MCF 10A (cell line): ENCODE data around the gene MAN1A1. TPM values are rescaled to one million over a fixed set of nuclear protein-coding genes. Genes with fewer than 3 reads are reported as not detected.

ENCODE experiments used
- BruUV-seq: library from RNA; stranded (reverse); fragments of 400-500 nt; replicated peaks from 2 replicates; lab custom pipeline; 2021; lab: Mats Ljungman, UMichigan
- CTCF ChIA-PET: fragments of 300-600 bp; sonication (Branson Sonifier 250); formaldehyde crosslinking; extraction: SDS; loops from one replicate; lab custom pipeline; 2021; ENCODE audit warnings: antibody characterized with exemption, inconsistent platforms; lab: Yijun Ruan, JAX
- POLR2A ChIA-PET: fragments of 300-600, 350-650 bp; sonication (Branson Sonifier 250); formaldehyde crosslinking; extraction: SDS; loops from one replicate; lab custom pipeline; 2020; ENCODE audit warnings: antibody characterized with exemption, inconsistent platforms; lab: Yijun Ruan, JAX
- DNase-seq: peaks from one replicate; pipeline ENCODE4 v3.0.0-alpha.2; 2018; ENCODE audit not compliant: unreplicated experiment
- H3K27ac Mint-ChIP-seq: one replicate; pipeline ENCODE4 v1.8.0; 2022; ENCODE audit warnings: mild to moderate bottlenecking, low read depth, mixed read lengths; ENCODE audit not compliant: unreplicated experiment
- H3K27me3 Mint-ChIP-seq: one replicate; pipeline ENCODE4 v1.8.0; 2022; ENCODE audit warnings: mixed read lengths; ENCODE audit not compliant: insufficient read depth, unreplicated experiment
- H3K36me3 Mint-ChIP-seq: one replicate; pipeline ENCODE4 v1.8.0; 2022; ENCODE audit warnings: mild to moderate bottlenecking, moderate library complexity, mixed read lengths; ENCODE audit not compliant: insufficient read depth, unreplicated experiment
- H3K4me1 Mint-ChIP-seq: one replicate; pipeline ENCODE4 v1.8.0; 2022; ENCODE audit warnings: mixed read lengths; ENCODE audit not compliant: insufficient read depth, unreplicated experiment
- H3K4me3 Mint-ChIP-seq: one replicate; pipeline ENCODE4 v1.8.0; 2022; ENCODE audit warnings: mild to moderate bottlenecking, moderate library complexity, mixed read lengths; ENCODE audit not compliant: unreplicated experiment
- H3K9me3 Mint-ChIP-seq: one replicate; pipeline ENCODE4 v1.8.0; 2022; ENCODE audit warnings: mixed read lengths; ENCODE audit not compliant: unreplicated experiment
- CTCF ChIP-seq: fragments of 200-600 bp; IDR thresholded peaks from one replicate; pipeline ENCODE4 v1.8.0; 2022; ENCODE audit warnings: antibody characterized with exemption, mild to moderate bottlenecking; ENCODE audit not compliant: unreplicated experiment
- intact Hi-C: fragments of 100-400 bp; cut with micrococcal nuclease; formaldehyde crosslinking; loops from 2 replicates; pipeline ENCODE4 v1.14.1; 2022
- total RNA-seq: library from RNA; stranded (reverse); gene quantifications from 2 replicates; pipeline ENCODE4 v1.2.3, GENCODE V29; 2022

The MAN1A1 gene
- total RNA-seq, 1 experiment from 2014 or later, result 1.3 TPM

- BruUV-seq, result no TSS peak
- ChIA-PET CTCF (no interaction called here), POLR2A (no interaction called here)
- Mint-ChIP-seq H3K4me3 (no peak overlapping the region), H3K4me1 (no peaks in the 10 kb centered on the region), H3K27ac (no peak overlapping the region), H3K36me3 (no peaks in the 10 kb centered on the region), H3K9me3 (no peaks in the 10 kb centered on the region), H3K27me3 (no peaks in the 10 kb centered on the region)
- no peak for TF ChIP-seq CTCF
- no peak for DNase-seq
- intact Hi-C loops, result no loop called here
Observed at GRCh38 chr6:119317007-119317406, 32.6 kb downstream of the MAN1A1 start.

DNA sequence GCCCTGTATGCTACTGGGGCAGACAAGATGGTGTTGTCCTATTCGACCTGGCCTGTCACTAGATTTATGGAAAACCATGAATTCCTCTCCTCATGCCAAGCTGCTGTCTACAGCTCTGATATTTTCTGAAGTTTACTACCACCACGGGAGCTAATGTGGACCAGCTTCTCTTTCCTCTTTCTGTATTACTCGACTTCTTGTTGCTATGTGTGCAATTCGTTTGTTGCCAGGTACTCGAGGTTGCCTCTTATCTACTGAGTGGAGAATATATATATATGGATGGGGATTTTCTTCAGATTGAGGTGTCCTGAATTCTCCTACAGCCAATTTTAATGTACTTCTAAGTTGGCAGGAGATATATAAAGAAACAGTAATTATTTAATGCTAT is 34.7 kb downstream of the MAN1A1 start:
- Mint-ChIP-seq H3K4me3 (no peak overlapping the region), H3K27ac (no peak overlapping the region), H3K36me3 (no peaks in the 10 kb centered on the region), H3K9me3 (no peaks in the 10 kb centered on the region), H3K27me3 (no peaks in the 10 kb centered on the region), H3K4me1 (no peaks in the 10 kb centered on the region)
- BruUV-seq, result no TSS peak
- ChIA-PET CTCF (interaction anchor here (0.6 kb wide), 1 partner anchor 29 kb away, joined by 3 read pairs; no protein-coding TSS in a partner anchor), POLR2A (interaction anchor here (0.6 kb wide), 1 partner anchor 10 kb away, joined by 3 read pairs; no protein-coding TSS in a partner anchor)
- no peak for DNase-seq
- intact Hi-C loops, result no loop called here
- TF ChIP-seq CTCF, result no peak

DNA sequence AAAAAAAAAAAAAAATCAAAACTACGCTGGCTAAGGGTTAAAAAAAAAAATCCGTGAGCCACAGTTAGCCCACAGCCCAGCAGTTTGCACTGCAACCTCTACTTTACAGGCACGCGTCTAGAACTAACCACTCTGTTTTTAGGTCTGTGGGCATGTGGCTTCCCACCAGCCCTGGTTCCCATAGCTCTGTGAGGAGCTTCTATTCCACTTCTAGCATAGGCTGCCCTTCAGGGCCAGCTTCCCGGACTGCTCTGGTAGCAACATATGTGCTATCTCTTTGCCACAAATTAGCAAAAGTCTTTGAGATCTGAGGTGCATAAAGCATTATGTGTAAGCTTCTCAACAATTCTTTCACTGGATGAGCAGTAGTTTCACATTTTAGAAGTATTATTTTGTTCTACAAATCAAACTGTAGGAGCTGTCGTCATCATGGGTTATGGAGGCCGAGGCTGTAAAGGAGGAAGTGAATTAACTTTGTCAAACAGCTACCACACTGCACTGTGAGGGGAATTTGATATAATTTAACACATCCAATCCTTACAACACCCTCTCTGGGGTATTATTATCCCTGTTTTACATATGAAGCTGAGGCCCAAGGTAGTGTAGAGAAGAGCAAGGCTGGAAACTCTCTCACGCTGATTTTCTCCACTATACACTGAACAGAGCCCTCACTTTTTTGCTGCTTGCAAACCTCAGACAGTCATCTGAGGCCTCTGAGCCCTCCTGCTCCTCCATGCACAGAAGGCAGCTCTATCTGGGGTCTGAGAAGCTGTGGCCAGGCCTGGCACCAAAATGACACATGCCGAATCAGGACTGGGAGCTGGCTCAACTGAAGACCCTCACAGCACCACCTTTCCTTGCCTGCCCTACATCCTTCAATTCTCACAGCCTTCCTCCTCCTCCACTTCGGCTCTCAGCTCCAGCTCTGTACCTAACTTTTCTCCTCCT is 35.4 kb downstream of the MAN1A1 start:
- BruUV-seq, result no TSS peak
- no peak overlapping the region for H3K4me3 Mint-ChIP-seq
- H3K36me3 Mint-ChIP-seq, result no peaks in the 10 kb centered on the region
- DNase-seq, result no peak
- no peaks in the 10 kb centered on the region for H3K9me3 Mint-ChIP-seq
- no peak overlapping the region for H3K27ac Mint-ChIP-seq
- intact Hi-C loops, result no loop called here
- no peak for TF ChIP-seq CTCF
- CTCF ChIA-PET, result interaction anchor here (0.6 to 1.1 kb wide), 4 partner anchors 8 to 540 kb away, joined by 3 read pairs; no protein-coding TSS in a partner anchor
- POLR2A ChIA-PET, result interaction anchor here (0.6 kb wide), 1 partner anchor 10 kb away, joined by 3 read pairs; no protein-coding TSS in a partner anchor
- H3K4me1 Mint-ChIP-seq, result no peaks in the 10 kb centered on the region
- H3K27me3 Mint-ChIP-seq, result no peaks in the 10 kb centered on the region

- intact Hi-C loops, result no loop called here
- no peak for TF ChIP-seq CTCF
- Mint-ChIP-seq H3K27ac (no peak overlapping the region), H3K27me3 (no peaks in the 10 kb centered on the region), H3K4me1 (peaks cover 2% of the 10 kb centered on the region), H3K9me3 (no peaks in the 10 kb centered on the region), H3K4me3 (no peak overlapping the region), H3K36me3 (no peaks in the 10 kb centered on the region)
- ChIA-PET CTCF (interaction anchor here (0.6 to 1.1 kb wide), 4 partner anchors 10 to 978 kb away, joined by 3 read pairs; no protein-coding TSS in a partner anchor), POLR2A (no interaction called here)
- BruUV-seq, result no TSS peak
- no peak for DNase-seq
Observed at GRCh38 chr6:119312875-119313338, 36.7 kb downstream of the MAN1A1 start.
